GM21526 (cell line): ENCODE results near the gene RCAN1.

Source experiments
- ATAC-seq: cut with Tn5 transposase; IDR thresholded peaks from one replicate; pipeline ENCODE4 v1.9.1; 2021; ENCODE audit warnings: moderate library complexity; ENCODE audit not compliant: unreplicated experiment, low FRiP score

Gene RCAN1

DNA sequence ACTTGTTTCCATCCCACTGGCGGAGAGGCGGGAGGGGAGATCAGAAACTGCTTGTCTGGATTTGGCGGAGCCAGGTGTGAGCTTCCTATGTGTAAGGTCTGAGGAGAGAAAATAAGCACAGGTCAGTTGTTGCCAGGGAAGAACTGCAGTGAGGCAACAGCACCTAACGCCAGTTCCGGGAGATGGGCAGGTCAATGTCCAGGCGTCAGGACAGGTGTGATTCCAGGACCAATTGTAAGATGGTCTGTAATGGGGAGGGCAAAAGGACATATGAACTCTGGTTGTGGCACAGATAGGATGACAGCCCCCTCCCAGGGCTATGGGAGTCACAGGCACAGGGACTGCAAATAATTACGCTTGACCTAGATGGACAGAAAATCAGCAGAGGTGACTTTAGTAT lies 93.4 kb downstream of the RCAN1 start:
- ATAC-seq = no peak

DNA sequence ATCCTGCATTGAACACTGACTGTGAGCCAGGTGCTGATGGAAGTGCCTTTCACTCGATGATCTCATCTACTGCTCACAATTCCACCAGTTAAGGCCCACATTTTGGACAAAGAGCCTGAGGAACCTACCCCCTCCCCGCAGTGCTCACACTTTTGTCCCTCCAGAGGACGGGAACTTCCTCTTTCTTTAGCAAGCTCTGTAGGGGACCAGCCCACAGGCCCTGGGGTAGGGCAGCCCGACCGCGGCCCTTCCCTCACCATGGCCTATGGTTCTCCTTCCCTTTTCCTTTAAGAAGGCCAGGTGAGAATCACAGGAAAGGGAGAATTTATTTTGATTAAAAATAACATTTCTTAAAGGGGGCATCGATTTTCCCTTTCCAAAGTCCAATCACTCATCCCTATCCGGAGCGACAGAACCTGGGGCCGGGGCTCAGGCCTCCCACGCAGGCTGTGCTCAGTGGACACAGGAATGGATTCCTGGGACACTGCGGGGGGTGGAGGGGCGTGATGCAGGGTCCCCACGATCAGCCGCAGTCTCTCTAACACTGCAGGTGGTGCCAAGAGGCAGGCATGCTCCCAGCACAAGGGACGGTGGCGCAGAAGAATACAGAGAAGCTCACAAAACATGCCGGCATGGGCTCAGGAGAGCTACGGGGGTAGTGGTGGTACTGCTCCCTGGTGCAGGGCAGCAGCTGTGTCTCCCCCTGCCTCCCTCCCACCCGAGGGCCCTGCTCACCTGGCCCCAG lies 94.0 kb downstream of the RCAN1 start:
- no peak for ATAC-seq

GRCh38 chr21:34520281-34520680 lies 94.6 kb downstream of the RCAN1 start:
- no peak for ATAC-seq

DNA sequence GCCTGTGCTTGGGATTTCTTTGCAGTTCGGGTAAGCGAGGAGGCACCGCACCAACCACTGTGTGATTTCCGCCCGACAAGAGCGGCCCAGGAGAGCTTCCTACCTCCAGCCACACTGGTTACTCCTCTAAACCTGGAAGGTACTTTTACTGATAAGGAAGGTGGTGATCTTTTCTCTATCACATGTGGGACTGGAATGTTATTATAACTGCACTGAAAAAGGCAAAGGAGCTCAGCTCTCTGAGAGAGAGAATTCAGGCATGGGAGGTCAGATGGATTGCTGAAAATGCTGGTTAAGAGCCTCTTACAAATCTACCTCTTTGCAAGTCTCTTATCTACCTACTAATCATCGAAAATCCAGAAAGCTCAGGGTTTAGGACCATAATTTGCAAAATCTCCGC lies 95.2 kb downstream of the RCAN1 start:
- no peak for ATAC-seq

DNA sequence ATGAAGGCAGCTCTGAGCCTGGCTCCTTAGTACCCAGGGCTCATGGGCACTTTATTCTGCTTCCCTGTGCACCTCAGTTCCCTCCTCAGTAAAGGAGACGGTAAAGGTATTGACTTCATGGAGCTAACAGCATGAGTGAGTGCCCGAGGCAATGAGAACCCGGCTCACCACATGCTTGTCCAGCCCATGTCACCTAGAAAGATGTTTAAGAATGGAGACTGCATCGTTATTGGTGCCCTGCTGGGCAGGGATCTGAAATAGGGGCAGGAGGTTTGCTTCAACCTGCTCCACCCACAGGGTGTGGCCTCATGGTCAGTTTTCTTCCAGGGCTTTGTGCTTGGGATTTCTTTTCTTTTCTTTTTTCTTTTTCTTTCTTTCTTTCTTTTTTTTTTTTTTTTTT lies 95.9 kb downstream of the RCAN1 start:
- no peak for ATAC-seq

DNA sequence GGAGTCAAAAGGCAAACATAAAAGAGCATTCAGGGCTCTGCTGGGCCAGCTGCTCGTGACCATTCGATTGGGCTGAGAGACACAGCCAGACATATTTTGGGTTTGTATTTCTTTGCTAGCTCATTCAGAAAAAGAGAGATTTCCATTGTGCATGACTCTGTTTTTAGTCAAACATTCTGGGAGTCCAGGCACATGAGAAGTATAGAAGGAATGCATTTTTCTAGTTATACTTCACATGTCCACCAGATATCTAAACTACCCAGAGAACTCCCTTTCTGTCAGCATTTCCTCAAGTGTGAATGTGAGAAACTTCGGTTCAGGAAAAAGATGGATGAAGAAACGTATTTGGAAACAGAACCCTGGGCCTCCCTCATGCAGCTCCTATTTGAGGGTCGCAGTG lies 96.6 kb downstream of the RCAN1 start:
- no peak for ATAC-seq

DNA sequence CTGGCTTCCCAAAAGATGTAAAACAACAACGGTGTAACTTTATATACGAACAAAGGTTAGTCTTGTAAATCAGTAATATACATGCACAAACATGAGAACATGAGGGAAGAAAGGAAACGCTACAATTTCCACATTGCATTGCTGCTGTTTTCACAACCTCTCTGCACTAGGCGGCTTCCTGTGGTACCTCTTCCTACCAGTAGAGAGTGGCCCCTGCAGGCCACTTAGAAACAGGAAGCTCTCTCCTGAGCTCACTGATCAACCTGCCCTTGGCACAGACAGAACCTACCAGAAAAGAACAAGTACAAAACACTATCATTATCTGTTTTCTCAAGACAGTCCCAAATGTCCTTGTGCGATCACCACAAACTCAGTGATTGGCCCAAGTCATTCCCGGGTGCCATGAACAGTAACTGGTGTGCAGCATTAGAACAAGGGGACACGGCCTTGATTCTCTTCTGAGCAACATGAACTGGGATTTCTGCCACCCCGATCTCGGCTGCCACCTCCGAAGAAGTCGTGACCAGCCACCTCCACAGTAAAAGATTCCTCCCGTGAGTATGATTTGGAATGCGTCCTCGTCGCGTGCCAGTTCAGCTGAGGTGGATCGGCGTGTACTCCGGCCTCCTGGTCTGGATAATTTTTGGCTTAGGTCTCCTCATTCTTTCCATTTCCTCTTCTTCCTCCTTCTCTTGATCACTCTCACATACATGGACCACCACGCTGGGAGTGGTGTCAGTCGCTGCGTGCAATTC lies 97.2 kb downstream of the RCAN1 start:
- no peak for ATAC-seq

DNA sequence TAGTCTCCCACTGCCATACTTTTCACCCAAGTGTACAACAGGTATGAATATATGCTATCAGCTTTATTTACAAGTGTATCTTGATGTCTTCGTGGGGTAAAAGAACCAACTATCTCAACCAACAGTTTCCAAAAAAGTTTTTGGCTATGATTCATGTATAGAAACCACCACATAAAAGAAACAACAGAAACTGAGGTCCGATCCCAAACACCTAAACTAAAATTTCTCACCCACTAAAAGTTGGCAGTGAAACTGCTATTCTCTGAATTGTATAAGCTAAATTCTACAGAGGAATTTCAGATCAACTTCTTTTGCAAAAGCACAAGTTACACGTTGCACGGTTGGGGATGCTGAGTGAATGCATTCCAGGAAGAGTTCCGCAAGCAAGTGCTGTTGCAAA lies 97.9 kb downstream of the RCAN1 start:
- ATAC-seq = no peak

- no peak for ATAC-seq
These were observed 100.3 kb downstream of the RCAN1 start for GRCh38 chr21:34514576-34515115.

GRCh38 chr21:34513129-34513675 lies 101.7 kb downstream of the RCAN1 start:
- ATAC-seq = no peak

- no peak for ATAC-seq
These were observed 103.0 kb downstream of the RCAN1 start, which contains the start of gene KCNE1 for GRCh38 chr21:34511787-34512455. Gene KCNE1, minus strand, starts transcription at chr21:34512210. Its CDS starts 62,576 bp downstream, at chr21:34449634.

- no peak for ATAC-seq
These were observed 103.7 kb downstream of the RCAN1 start for GRCh38 chr21:34511181-34511580.

DNA sequence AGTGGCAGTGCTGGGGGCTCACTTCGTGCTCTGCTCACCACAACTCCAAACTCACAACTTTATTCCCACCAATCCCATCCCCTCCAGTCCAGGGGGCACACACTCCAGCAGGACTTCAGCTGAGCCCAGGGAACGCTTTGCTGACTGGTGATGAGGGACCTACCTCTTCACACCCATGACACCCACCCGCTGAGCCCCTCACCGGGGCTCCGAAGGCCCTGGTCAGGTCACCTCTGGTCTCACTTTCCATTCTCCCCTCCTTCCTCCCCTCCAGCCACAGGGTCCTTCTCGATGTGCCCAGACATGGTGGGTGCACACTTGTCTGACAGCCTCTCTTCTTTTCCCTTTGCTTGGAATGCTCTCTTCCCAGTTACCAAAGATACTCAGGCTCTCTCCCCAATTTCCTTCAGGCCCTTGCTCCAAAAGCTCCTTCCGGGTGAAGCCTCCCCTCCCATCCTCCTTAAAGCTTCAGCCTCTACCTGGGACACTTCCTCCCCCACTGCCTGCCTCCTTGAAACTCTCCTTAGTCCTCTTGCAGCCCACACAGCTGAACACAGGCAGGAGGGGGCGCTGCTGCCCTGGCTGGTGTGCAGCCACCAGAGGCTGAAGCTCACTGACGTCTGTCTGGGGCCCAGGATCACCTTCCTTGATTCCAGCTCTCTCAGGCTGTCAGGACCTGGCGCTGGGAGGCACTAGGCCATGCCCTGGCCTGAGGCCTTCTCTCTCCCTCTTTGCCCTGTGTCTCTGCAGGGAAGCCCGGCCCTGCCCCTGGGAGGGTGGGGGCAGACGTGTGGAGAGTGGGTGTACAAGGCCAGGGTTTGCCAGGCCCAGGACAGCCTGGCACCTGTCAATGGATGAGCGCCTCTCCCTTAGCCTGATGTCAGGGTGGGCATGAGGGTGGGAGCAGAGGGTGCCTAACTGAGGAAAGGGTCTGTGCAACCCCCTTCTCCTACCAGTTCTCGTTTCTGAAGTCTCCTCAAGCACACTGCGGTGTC lies 104.5 kb downstream of the RCAN1 start:
- no peak for ATAC-seq

GRCh38 chr21:34509151-34509550 lies 105.8 kb downstream of the RCAN1 start:
- no peak for ATAC-seq

DNA sequence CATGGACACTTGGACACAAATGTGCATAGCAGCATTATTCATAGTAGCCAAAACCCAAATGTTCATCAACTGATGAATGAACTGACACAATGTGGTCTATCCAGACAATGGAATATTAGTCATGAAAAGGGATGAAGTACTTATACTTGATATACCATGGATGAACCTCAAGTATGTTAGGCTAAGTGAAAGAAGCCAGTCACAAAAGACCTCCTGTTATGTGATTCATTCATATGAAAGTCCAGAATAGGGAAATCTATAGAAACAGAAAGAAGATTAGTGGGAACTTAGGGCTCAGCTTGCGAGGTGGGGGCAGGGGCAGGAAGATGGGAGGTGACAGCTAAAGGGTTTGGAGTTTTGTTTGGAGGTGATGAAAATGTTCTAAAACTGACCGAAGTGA lies 110.3 kb downstream of the RCAN1 start:
- ATAC-seq = no peak

- no peak for ATAC-seq
These were observed 112.3 kb downstream of the RCAN1 start for GRCh38 chr21:34502480-34503106.

- ATAC-seq = no peak
These were observed 113.2 kb downstream of the RCAN1 start for GRCh38 chr21:34501716-34502115.

DNA sequence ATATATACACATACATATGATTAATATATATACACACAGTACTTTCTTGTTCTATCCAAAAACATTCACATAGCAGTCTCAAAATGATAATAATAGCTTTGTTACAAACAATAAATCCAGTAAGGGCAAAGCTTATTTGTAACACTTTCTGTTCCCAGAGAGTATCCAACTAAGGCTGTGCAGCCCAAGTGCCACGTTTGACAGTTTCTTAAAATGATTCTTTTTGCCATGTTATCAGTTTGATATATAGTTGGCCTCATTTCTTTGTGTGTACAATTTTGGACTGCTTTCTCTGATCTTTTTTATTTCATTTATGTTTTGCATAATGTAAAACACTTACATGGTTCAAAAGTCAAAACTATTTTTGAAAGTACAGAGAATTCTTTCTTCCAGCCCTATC lies 114.7 kb downstream of the RCAN1 start:
- no peak for ATAC-seq

DNA sequence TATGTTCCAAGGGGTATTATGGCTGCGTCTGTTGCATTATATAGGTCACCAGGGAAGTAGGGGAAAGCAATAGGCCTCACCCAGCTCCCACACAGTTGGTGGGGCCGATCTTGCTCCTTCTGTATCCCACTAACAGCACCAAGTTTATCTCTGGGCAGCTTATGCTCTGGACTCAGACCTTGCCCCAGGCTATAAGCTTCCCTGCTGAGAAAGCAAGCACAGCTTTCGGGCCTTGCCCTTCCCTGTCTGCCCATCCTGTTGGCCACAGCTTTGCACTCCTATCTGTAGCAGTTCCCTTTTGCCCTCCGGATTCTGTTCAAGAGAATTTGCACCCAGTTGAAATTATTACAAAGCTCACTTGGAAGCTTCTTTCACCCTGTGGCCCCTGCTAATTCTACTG lies 115.8 kb downstream of the RCAN1 start:
- no peak for ATAC-seq
